Mammary epithelial cell (primary cell): ENCODE measurements around the gene SFT2D2.

ENCODE experiments used
- EZH2 ChIP-seq: IDR thresholded peaks from 2 replicates; pipeline ENCODE4 v1.6.1; 2012; ENCODE audit warnings: low read length, inconsistent platforms, borderline replicate concordance
- TF ChIP-seq, protein P1 (sequence below), 2 donors: IDR thresholded peaks in 1 of 2; conservative IDR thresholded peaks in 1 of 2; 2 replicates each; pipeline ENCODE4 v1.5.1; 2011 to 2012; ENCODE audit warnings: inconsistent platforms in 2 of 2, low read length in 2 of 2, mild to moderate bottlenecking in 2 of 2, control low read depth in 1 of 2, low read depth in 1 of 2; ENCODE audit not compliant: insufficient read depth in 1 of 2; ENCODE audit errors: extremely low read depth in 1 of 2

- TF ChIP-seq, protein P1, sequence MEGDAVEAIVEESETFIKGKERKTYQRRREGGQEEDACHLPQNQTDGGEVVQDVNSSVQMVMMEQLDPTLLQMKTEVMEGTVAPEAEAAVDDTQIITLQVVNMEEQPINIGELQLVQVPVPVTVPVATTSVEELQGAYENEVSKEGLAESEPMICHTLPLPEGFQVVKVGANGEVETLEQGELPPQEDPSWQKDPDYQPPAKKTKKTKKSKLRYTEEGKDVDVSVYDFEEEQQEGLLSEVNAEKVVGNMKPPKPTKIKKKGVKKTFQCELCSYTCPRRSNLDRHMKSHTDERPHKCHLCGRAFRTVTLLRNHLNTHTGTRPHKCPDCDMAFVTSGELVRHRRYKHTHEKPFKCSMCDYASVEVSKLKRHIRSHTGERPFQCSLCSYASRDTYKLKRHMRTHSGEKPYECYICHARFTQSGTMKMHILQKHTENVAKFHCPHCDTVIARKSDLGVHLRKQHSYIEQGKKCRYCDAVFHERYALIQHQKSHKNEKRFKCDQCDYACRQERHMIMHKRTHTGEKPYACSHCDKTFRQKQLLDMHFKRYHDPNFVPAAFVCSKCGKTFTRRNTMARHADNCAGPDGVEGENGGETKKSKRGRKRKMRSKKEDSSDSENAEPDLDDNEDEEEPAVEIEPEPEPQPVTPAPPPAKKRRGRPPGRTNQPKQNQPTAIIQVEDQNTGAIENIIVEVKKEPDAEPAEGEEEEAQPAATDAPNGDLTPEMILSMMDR (conservative IDR thresholded peaks at IDR 0.05 in 1 of 2, IDR thresholded peaks at IDR 0.05 in 1 of 2; ENCODE audit: extremely low read depth in 1 of 2, insufficient read depth in 1 of 2, low read depth in 1 of 2, low read length in 2 of 2) = no peak
- TF ChIP-seq EZH2 = no peak
Observed at GRCh38 chr1:168224991-168225390, 813 bp upstream of the SFT2D2 start.
